Esophagus (tissue), 2 donors: Measurements from ENCODE around the gene ADCYAP1. TPM values are rescaled to one million over a fixed set of nuclear protein-coding genes. Genes with fewer than 3 reads are reported as not detected.

ENCODE experiments used
- H3K27ac ChIP-seq, 2 donors: one replicate each; pipeline ENCODE4 v1.5.1; 2013; ENCODE audit warnings: low read depth in 2 of 2, mild to moderate bottlenecking in 2 of 2, inconsistent platforms in 1 of 2, low read length in 1 of 2, moderate library complexity in 1 of 2
- H3K27me3 ChIP-seq, 2 donors: one replicate each; pipeline ENCODE4 v1.6.1; 2013; ENCODE audit warnings: low read length in 2 of 2, control low read depth in 1 of 2, mild to moderate bottlenecking in 1 of 2; ENCODE audit not compliant: insufficient read depth in 2 of 2, control insufficient read depth in 1 of 2
- H3K36me3 ChIP-seq, 2 donors: one replicate each; pipeline ENCODE4 v1.6.1; 2013; ENCODE audit warnings: low read length in 1 of 2; ENCODE audit not compliant: control insufficient read depth in 2 of 2, insufficient read depth in 2 of 2
- H3K4me1 ChIP-seq, 2 donors: one replicate each; pipeline ENCODE4 v1.6.1; 2013; ENCODE audit warnings: low read length in 1 of 2; ENCODE audit not compliant: control insufficient read depth in 2 of 2, insufficient read depth in 2 of 2
- H3K4me3 ChIP-seq, 2 donors: one replicate each; pipeline ENCODE4 v1.5.1; 2013; ENCODE audit warnings: low read length in 2 of 2, mild to moderate bottlenecking in 2 of 2, low read depth in 1 of 2, moderate library complexity in 1 of 2
- H3K9me3 ChIP-seq, 2 donors: one replicate each; pipeline ENCODE4 v1.6.1; 2013; ENCODE audit warnings: mild to moderate bottlenecking in 2 of 2, low read depth in 1 of 2, low read length in 1 of 2, moderate library complexity in 1 of 2; ENCODE audit not compliant: control insufficient read depth in 2 of 2, insufficient read depth in 1 of 2
- WGBS, 2 donors: extraction: QIAGEN DNeasy Blood & Tissue Kit; methylation state at CpG; one replicate each; pipeline ENCODE4 v1.1.7; 2013; 5-methylcytosine and 5-hydroxymethylcytosine counted together
- polyA plus RNA-seq, 2 donors: library from polyadenylated mRNA; stranded (reverse); fragments of 200-250 nt; gene quantifications; one replicate each; pipeline ENCODE4 v1.2.3, GENCODE V29; 2013
- donor health status: healthy with polysubstance abuse.
- donor health status: Bipolar disorder and iron deficiency.

Gene ADCYAP1
- polyA plus RNA-seq, 2 donors = 0.14 TPM; not detected in 1

- H3K9me3 ChIP-seq = no peaks in the 10 kb centered on the region
- H3K27ac ChIP-seq = no peak overlapping the region
- no peaks in the 10 kb centered on the region for H3K27me3 ChIP-seq
- WGBS, 2 donors = 68 to 75% methylated on average over 1 of the region's 1 CpG
- no peaks in the 10 kb centered on the region for H3K36me3 ChIP-seq
- H3K4me3 ChIP-seq = no peak overlapping the region
- no peaks in the 10 kb centered on the region for H3K4me1 ChIP-seq
These were observed 8.4 kb upstream of the ADCYAP1 start for GRCh38 chr18:896315-896714.

- Histone ChIP-seq H3K9me3 (peaks cover 0 to 6% of the 10 kb centered on the region in 2 donors), H3K36me3 (no peaks in the 10 kb centered on the region), H3K4me3 (no peak overlapping the region), H3K4me1 (peaks cover 4 to 6% of the 10 kb centered on the region in 2 donors), H3K27ac (no peak overlapping the region), H3K27me3 (peaks cover 3 to 16% of the 10 kb centered on the region in 2 donors)
These were observed 2.9 kb upstream of the ADCYAP1 start for GRCh38 chr18:901761-902160.

GRCh38 chr18:902229-902628 lies 2.4 kb upstream of the ADCYAP1 start:
- H3K27ac ChIP-seq = no peak overlapping the region
- 21 to 24% methylated on average over 9 of the region's 9 CpGs for WGBS, 2 donors
- peaks cover 0 to 6% of the 10 kb centered on the region in 2 donors for H3K9me3 ChIP-seq
- peaks cover 3 to 20% of the 10 kb centered on the region in 2 donors for H3K27me3 ChIP-seq
- no peaks in the 10 kb centered on the region for H3K36me3 ChIP-seq
- H3K4me3 ChIP-seq = no peak overlapping the region
- H3K4me1 ChIP-seq = peaks cover 8 to 9% of the 10 kb centered on the region in 2 donors

GRCh38 chr18:903701-904100 lies 970 bp upstream of the ADCYAP1 start:
- 8 to 10% methylated on average over 11 of the region's 11 CpGs for WGBS, 2 donors
- Histone ChIP-seq H3K27me3 (peaks cover 3 to 23% of the 10 kb centered on the region in 2 donors), H3K9me3 (peaks cover 0 to 6% of the 10 kb centered on the region in 2 donors), H3K4me3 (no peak overlapping the region), H3K27ac (no peak overlapping the region), H3K4me1 (peaks cover 9 to 16% of the 10 kb centered on the region in 2 donors), H3K36me3 (no peaks in the 10 kb centered on the region)

- Histone ChIP-seq H3K4me1 (peaks cover 14 to 16% of the 10 kb centered on the region in 2 donors), H3K27me3 (peaks cover 3 to 31% of the 10 kb centered on the region in 2 donors), H3K4me3 (no peak overlapping the region), H3K27ac (no peak overlapping the region), H3K36me3 (no peaks in the 10 kb centered on the region), H3K9me3 (peaks cover 0 to 11% of the 10 kb centered on the region in 2 donors)
- 8 to 12% methylated on average over 32 to 33 of the region's 33 CpGs for WGBS, 2 donors
These were observed 756 bp downstream of the ADCYAP1 start for GRCh38 chr18:905307-905947.

- H3K27me3 ChIP-seq = peaks cover 3 to 31% of the 10 kb centered on the region in 2 donors
- no peak overlapping the region for H3K4me3 ChIP-seq
- H3K36me3 ChIP-seq = no peaks in the 10 kb centered on the region
- H3K4me1 ChIP-seq = peaks cover 14 to 16% of the 10 kb centered on the region in 2 donors
- H3K9me3 ChIP-seq = peaks cover 0 to 11% of the 10 kb centered on the region in 2 donors
- WGBS, 2 donors = 6 to 8% methylated on average over 25 to 26 of the region's 26 CpGs
- no peak overlapping the region for H3K27ac ChIP-seq
These were observed 1.3 kb downstream of the ADCYAP1 start for GRCh38 chr18:905948-906415.

- Histone ChIP-seq H3K36me3 (no peaks in the 10 kb centered on the region), H3K27me3 (peaks cover 3 to 31% of the 10 kb centered on the region in 2 donors), H3K27ac (no peak overlapping the region), H3K4me3 (peak overlapping the region in 1 of 2 donors; percentile 38), H3K9me3 (peaks cover 0 to 11% of the 10 kb centered on the region in 2 donors), H3K4me1 (peaks cover 14 to 16% of the 10 kb centered on the region in 2 donors)
- WGBS, 2 donors = 6 to 7% methylated on average over 47 of the region's 47 CpGs
These were observed 1.9 kb downstream of the ADCYAP1 start for GRCh38 chr18:906416-907114.

GRCh38 chr18:907115-907884 lies 2.6 kb downstream of the ADCYAP1 start:
- 4 to 5% methylated on average over 72 to 75 of the region's 75 CpGs for WGBS, 2 donors
- H3K4me1 ChIP-seq = peaks cover 14 to 16% of the 10 kb centered on the region in 2 donors
- H3K27me3 ChIP-seq = peaks cover 3 to 31% of the 10 kb centered on the region in 2 donors
- no peak overlapping the region for H3K27ac ChIP-seq
- peaks cover 0 to 11% of the 10 kb centered on the region in 2 donors for H3K9me3 ChIP-seq
- H3K4me3 ChIP-seq = peak overlapping the region; percentile 17 to 38
- no peaks in the 10 kb centered on the region for H3K36me3 ChIP-seq
